ENCODE results near the gene KCNJ11. TPM values are rescaled to one million over a fixed set of nuclear protein-coding genes. Genes with fewer than 3 reads are reported as not detected.

KCNJ11 gene
- total RNA-seq, 2 experiments from 2014 or later, result 0.10 to 0.57 TPM

DNA sequence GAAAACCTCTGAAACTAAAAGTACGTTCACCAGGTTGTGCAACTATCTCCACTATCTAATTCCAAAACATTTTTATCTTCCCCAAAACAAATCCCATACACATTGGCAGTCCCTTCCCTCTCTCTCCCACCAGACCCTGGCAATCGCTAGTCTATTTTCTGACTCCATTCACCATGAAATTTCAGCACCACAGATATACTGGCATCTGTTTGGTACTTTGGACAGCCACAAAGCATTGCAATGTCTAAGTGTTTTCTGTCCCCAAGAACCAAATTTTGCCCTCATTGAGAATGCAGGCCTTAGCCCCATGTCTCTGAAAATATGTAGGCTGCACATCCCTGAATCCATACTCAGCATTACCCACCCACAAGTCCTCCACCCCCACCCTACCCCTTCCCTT, 28.0 kb upstream of the KCNJ11 start:
- CTCF ChIA-PET, result no interaction called here
- H3K9me3 Mint-ChIP-seq, result no peaks in the 10 kb centered on the region
- no peak for DNase-seq
- H3K27me3 Mint-ChIP-seq, result peaks cover 43% of the 10 kb centered on the region
- H3K36me3 Mint-ChIP-seq, result no peaks in the 10 kb centered on the region
- H3K4me3 Mint-ChIP-seq, result no peak overlapping the region
- POLR2A ChIA-PET, result no interaction called here
- no peak overlapping the region for H3K27ac Mint-ChIP-seq
- peaks cover 2% of the 10 kb centered on the region for H3K4me1 Mint-ChIP-seq (ENCODE audit: low read depth)
- intact Hi-C loops (cut with micrococcal nuclease), result no loop called here

DNA sequence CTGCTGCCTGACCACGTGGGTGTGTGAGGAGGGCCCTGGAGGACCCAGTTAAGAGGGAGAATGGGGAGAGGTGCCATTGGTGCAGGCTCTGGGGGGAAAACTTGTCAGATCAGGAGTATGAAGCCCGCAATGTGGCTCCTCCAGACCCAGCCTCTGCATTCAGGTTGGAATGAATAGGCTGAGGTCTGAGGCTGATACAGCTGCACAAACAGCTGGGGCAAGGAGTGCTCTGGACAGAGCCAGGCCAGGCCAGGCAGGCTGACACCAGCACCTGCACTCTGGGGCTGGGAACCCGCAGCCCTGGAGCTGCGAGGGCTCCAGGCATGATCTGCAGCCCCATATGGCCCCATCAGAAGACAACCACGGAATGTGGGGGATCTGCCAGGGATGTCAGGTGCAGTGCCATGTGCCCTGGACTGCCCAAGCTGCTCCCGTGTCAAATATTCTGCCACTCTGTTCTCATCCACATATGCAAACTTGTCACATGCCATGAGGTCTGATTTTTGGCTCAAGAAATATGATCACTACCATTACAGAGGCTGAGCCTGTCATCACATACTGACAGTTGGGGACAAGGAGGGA, 27.2 kb upstream of the KCNJ11 start:
- peaks cover 2% of the 10 kb centered on the region for H3K4me1 Mint-ChIP-seq (ENCODE audit: low read depth)
- intact Hi-C loops (cut with micrococcal nuclease), result no loop called here
- no peak overlapping the region for H3K4me3 Mint-ChIP-seq
- no peak overlapping the region for H3K27ac Mint-ChIP-seq
- ChIA-PET CTCF (no interaction called here), POLR2A (no interaction called here)
- peaks cover 40% of the 10 kb centered on the region for H3K27me3 Mint-ChIP-seq
- no peaks in the 10 kb centered on the region for H3K9me3 Mint-ChIP-seq
- no peak for DNase-seq
- H3K36me3 Mint-ChIP-seq, result no peaks in the 10 kb centered on the region

DNA sequence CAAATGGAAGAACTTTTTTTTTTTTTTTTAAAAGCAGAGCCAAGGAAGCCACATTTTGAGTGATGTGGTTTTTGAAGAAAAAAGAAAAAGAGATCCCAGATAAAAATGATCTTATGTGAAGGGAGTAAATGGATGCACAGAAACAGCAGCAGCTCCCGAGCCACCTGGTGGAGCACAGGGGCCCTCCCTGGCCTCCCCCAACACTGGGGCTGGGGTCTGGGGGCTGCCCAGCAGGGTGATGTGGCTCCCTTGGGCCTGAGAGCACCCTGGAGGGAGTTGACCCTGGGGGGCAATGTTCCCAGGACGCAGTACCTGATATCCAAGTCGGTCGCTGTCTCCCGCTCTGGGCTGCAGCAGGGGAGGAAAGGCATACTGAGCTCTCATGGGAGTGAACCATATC, 26.5 kb upstream of the KCNJ11 start:
- intact Hi-C loops (cut with micrococcal nuclease), result no loop called here
- no peak overlapping the region for H3K27ac Mint-ChIP-seq
- no peaks in the 10 kb centered on the region for H3K9me3 Mint-ChIP-seq
- H3K4me3 Mint-ChIP-seq, result no peak overlapping the region
- DNase-seq, result no peak
- CTCF ChIA-PET, result no interaction called here
- H3K4me1 Mint-ChIP-seq (ENCODE audit: low read depth), result peaks cover 2% of the 10 kb centered on the region
- POLR2A ChIA-PET, result no interaction called here
- H3K27me3 Mint-ChIP-seq, result peaks cover 38% of the 10 kb centered on the region
- no peaks in the 10 kb centered on the region for H3K36me3 Mint-ChIP-seq

DNA sequence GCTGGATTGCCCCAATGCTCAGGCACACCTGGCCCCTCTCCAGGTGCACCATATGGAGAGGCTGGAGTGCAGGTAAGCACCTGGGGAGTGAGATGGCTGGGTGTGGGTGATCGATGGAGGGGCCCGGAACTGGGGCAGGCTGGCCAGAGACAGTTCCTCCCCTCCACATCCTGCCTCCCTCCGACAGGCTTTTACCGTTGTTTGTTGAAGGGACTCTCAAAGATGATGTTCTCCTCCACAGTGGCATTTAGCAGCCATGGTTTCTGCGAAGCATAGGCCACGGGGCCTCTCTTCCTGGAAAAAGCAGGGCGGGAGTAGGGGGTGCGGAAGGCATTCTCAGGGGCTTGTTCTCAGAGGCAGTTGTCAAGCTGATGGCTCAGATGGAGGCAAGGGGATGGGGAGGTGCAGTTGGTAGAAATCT, 25.9 kb upstream of the KCNJ11 start:
- Mint-ChIP-seq H3K27me3 (peaks cover 32% of the 10 kb centered on the region), H3K9me3 (no peaks in the 10 kb centered on the region), H3K4me1 (ENCODE audit: low read depth) (peaks cover 2% of the 10 kb centered on the region), H3K4me3 (no peak overlapping the region), H3K27ac (no peak overlapping the region), H3K36me3 (no peaks in the 10 kb centered on the region)
- CTCF ChIA-PET, result no interaction called here
- intact Hi-C loops (cut with micrococcal nuclease), result no loop called here
- POLR2A ChIA-PET, result no interaction called here
- no peak for DNase-seq

DNA sequence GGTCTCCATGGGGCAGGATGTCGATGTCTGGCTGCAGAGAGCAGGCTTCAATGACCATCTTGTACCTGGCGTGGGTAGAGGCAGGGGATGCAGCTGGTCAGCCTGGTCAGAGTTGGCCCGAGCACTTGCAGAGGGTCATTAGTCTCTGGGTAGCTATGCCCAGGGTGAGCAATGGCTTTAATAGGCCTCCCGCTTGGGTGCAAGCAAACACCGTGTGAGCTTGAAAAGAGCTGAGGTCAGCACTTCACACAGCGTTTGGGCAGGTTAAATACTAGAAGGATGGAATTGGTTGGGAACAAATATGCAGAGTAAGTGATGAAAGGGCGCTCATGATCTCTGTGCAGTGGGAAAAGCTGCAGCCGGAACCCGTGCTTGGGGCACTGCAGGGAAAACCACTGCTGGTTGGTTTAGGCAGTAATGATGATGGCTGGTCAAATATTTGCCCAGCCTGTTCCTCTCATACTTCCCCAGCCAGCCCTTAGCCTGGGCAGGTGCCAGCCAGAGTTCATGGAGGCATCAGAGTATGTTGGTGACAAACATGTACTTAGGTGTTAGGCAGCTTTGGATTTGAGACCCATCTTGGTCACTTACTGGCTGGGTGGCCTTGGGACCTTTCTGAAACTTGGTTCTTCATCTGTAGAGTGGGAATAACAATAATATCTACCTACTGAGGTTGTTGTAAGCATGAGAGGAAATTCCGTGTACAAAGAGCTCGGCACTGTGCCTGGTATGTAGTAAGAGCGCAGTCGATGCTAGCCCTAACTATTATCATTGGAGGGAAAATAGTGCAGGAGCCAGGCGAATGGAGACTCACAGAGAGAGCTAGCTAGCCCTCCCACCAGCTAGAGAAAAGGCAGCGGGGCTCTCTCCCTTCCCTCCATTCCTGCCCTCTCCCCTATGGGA, 25.2 kb upstream of the KCNJ11 start:
- H3K9me3 Mint-ChIP-seq, result no peaks in the 10 kb centered on the region
- ChIA-PET POLR2A (no interaction called here), CTCF (no interaction called here)
- H3K4me3 Mint-ChIP-seq, result no peak overlapping the region
- no peak overlapping the region for H3K27ac Mint-ChIP-seq
- intact Hi-C loops (cut with micrococcal nuclease), result no loop called here
- peaks cover 2% of the 10 kb centered on the region for H3K4me1 Mint-ChIP-seq (ENCODE audit: low read depth)
- peaks cover 29% of the 10 kb centered on the region for H3K27me3 Mint-ChIP-seq
- no peak for DNase-seq
- H3K36me3 Mint-ChIP-seq, result no peaks in the 10 kb centered on the region

DNA sequence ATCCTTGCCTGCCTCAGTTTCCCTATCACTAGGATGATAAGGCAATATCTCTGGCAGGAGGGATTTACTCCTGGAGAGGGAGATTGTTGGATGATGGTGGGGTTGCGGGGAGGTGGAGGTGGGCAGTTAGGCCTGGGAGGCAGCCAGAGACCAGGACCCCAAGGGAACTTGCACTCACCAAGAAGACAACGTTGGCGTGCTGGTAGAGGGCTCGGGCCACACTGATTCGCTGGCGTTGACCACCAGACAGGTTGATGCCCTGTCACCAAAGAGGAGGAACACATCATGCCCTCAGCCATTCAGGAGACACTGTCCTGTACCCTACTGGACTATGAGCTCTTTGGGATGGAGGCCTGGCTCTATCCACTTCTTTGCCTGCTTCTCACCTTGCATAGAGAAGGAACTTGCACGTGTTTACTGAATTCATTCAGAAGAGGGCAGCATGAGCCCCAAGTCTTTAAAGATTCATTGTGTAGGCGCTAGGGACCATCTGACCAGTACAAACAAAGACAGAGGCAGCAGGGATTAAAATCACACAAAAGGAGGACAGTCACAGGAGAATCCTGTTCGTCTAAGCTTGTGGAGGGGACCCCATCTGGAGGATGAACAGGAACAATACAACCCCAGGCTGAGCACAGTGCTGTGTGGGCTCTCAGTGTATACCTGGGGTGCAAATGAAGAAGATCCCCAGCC, 24.2 kb upstream of the KCNJ11 start:
- no peak overlapping the region for H3K4me3 Mint-ChIP-seq
- H3K9me3 Mint-ChIP-seq, result no peaks in the 10 kb centered on the region
- DNase-seq, result no peak
- ChIA-PET POLR2A (no interaction called here), CTCF (no interaction called here)
- no peak overlapping the region for H3K27ac Mint-ChIP-seq
- H3K4me1 Mint-ChIP-seq (ENCODE audit: low read depth), result peaks cover 2% of the 10 kb centered on the region
- intact Hi-C loops (cut with micrococcal nuclease), result no loop called here
- H3K27me3 Mint-ChIP-seq, result peaks cover 20% of the 10 kb centered on the region
- no peaks in the 10 kb centered on the region for H3K36me3 Mint-ChIP-seq

DNA sequence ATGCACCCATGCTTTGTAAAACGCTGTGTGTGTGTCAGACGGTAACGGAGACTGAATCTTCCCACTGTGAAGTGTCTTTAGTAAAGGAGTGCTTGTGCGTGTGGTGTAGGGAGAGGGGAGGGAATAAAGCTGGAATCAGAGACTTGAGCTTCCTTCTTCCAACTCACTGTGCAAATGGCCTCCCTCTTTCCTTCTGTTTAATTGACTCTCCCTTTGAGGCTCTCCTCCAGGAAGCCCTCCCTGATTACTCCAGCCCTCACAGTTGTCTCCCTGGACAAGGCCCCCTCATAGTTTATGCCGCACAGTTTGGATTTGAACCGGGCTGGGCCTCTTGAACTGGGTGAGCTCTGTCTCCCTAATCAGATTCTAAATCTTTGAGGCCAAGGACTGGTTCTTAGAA, 23.0 kb upstream of the KCNJ11 start:
- Mint-ChIP-seq H3K4me3 (no peak overlapping the region), H3K27ac (no peak overlapping the region), H3K36me3 (no peaks in the 10 kb centered on the region), H3K9me3 (no peaks in the 10 kb centered on the region), H3K4me1 (ENCODE audit: low read depth) (peaks cover 2% of the 10 kb centered on the region), H3K27me3 (peaks cover 12% of the 10 kb centered on the region)
- DNase-seq, result no peak
- CTCF ChIA-PET, result interaction anchor here (1.0 kb wide), 1 partner anchor 27 kb away, joined by 3 read pairs; no protein-coding TSS in a partner anchor
- intact Hi-C loops (cut with micrococcal nuclease), result no loop called here
- POLR2A ChIA-PET, result no interaction called here

DNA sequence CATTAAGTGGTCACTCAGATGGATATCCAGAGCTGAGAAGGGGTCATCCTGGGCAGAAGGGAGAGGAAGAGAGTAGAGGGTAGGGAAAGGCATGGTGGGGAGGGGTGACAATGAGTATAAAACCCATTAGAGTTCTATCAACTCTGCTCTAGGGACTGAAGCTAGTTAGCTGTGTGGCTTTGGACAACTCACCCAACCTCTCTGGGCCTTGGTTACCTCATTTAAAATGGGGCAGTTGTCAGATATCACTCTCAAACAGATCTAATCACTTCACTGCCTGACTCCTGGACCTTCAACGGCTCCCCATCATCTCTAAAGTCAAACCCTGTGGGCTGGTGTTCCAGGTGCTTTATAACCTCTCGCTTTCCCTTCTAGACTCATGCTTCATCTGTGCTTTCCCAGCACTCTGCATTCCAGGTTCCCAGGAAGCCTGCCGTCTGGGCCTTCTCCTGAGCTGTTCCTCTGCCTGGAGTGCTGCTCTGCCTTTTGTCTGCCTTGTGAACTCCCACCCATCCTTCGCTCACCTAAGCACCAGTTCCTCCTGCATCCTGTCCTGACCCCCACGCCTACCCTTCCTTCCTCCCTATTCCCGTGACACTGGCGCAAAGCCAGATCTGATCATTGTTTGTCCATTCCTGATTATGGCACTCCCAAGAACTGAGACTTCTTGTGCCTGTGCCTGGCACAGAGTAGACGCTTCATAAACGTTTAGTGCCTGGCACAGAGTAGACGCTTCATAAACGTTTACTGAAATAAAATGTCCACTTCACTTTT, 22.3 kb upstream of the KCNJ11 start:
- ChIA-PET CTCF (interaction anchor here (1.0 kb wide), 1 partner anchor 27 kb away, joined by 3 read pairs; no protein-coding TSS in a partner anchor), POLR2A (no interaction called here)
- H3K9me3 Mint-ChIP-seq, result no peaks in the 10 kb centered on the region
- H3K4me1 Mint-ChIP-seq (ENCODE audit: low read depth), result peaks cover 2% of the 10 kb centered on the region
- H3K27me3 Mint-ChIP-seq, result peaks cover 9% of the 10 kb centered on the region
- H3K27ac Mint-ChIP-seq, result no peak overlapping the region
- no peak overlapping the region for H3K4me3 Mint-ChIP-seq
- no peaks in the 10 kb centered on the region for H3K36me3 Mint-ChIP-seq
- no peak for DNase-seq
- intact Hi-C loops (cut with micrococcal nuclease), result no loop called here

DNA sequence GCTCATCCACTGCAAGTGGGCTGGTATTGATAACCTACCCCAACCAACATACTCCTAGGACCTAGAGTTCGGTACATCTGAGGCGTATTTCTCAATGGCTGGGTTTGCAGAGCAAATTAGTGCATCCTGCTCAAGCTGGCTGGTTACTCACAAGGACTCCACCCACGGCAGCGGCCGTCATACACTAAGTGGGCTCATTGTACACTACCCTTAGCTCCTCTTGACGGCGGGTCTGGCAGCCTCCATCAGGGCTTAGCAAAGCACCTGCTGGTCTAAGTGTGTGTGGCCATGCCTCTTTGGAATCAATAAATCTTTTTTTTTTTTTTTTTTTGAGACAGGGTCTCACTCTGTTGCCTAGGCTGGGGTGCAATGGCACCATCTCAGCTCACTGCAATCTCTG, 20.2 kb upstream of the KCNJ11 start:
- Mint-ChIP-seq H3K4me1 (ENCODE audit: low read depth) (no peaks in the 10 kb centered on the region), H3K36me3 (no peaks in the 10 kb centered on the region), H3K9me3 (no peaks in the 10 kb centered on the region), H3K27ac (no peak overlapping the region), H3K27me3 (peaks cover 4% of the 10 kb centered on the region), H3K4me3 (no peak overlapping the region)
- DNase-seq, result no peak
- POLR2A ChIA-PET, result interaction anchor here (0.6 kb wide), 1 partner anchor 149 kb away, joined by 3 read pairs; no protein-coding TSS in a partner anchor
- intact Hi-C loops (cut with micrococcal nuclease), result no loop called here
- CTCF ChIA-PET, result interaction anchor here (1.4 kb wide), 1 partner anchor 25 kb away, joined by 3 read pairs; no protein-coding TSS in a partner anchor

DNA sequence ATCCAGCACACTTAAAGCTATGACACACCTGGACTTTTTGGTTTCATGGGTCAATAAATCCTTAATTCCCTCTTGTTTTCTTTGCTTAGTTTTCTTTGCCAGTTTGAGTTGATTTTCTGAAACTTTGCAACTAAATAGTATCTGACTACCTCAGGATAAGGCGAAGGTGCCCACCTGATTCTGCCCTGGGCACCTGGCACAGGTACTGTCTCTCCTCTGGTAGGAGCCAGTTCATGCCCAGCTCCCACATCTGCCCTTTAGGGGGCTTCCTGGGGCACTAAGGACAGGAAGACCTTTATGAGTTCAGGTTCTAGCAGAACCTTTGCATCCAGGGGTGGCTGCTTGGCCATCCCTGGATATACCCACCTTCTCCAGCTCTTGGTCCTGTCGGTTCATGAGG, 19.6 kb upstream of the KCNJ11 start:
- Mint-ChIP-seq H3K4me3 (no peak overlapping the region), H3K27me3 (no peaks in the 10 kb centered on the region), H3K4me1 (ENCODE audit: low read depth) (no peaks in the 10 kb centered on the region), H3K9me3 (no peaks in the 10 kb centered on the region), H3K36me3 (no peaks in the 10 kb centered on the region), H3K27ac (no peak overlapping the region)
- intact Hi-C loops (cut with micrococcal nuclease), result no loop called here
- CTCF ChIA-PET, result interaction anchor here (1.4 kb wide), 1 partner anchor 24 kb away, joined by 3 read pairs; no protein-coding TSS in a partner anchor
- POLR2A ChIA-PET, result no interaction called here
- DNase-seq, result no peak

DNA sequence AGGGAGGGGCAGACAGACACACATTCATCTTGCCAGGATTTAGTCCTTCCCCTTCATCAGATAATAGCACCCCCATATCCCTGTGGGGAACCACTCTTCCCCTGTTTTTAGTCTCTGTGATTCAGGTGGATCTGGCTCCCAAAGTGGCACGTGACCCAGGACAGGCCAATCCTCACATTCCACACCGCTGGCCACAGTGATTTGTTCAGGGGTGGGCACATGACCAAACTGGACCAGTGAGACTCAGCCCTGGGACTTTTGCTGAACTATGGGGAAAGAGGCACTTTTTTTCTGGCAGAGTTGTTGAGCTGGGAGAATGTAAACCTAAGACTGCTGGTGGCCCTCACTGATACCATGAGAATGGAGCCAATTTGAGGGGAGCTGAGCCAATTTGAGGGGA, 19.1 kb upstream of the KCNJ11 start:
- DNase-seq, result no peak
- H3K4me1 Mint-ChIP-seq (ENCODE audit: low read depth), result no peaks in the 10 kb centered on the region
- ChIA-PET POLR2A (no interaction called here), CTCF (no interaction called here)
- H3K27ac Mint-ChIP-seq, result no peak overlapping the region
- H3K36me3 Mint-ChIP-seq, result no peaks in the 10 kb centered on the region
- H3K9me3 Mint-ChIP-seq, result no peaks in the 10 kb centered on the region
- H3K4me3 Mint-ChIP-seq, result no peak overlapping the region
- H3K27me3 Mint-ChIP-seq, result no peaks in the 10 kb centered on the region
- intact Hi-C loops (cut with micrococcal nuclease), result no loop called here

DNA sequence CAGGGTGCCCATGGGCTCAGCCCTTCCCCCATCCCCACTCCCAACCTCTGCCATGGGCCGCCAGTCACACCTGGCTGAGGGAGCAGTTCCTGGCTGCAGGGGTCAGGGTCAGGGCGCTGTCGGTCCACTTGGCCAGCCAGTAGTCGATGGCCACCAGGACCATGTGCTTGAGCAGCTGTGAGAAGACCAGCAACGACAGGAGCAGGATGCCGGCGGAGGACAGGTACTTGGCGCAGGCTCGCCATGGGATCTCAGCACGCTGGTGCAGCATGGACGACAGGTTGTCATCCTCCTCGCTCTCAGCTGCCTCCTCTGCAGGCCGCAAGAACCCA, 18.3 kb upstream of the KCNJ11 start:
- no peaks in the 10 kb centered on the region for H3K36me3 Mint-ChIP-seq
- no peaks in the 10 kb centered on the region for H3K27me3 Mint-ChIP-seq
- H3K4me1 Mint-ChIP-seq (ENCODE audit: low read depth), result no peaks in the 10 kb centered on the region
- ChIA-PET POLR2A (no interaction called here), CTCF (no interaction called here)
- H3K27ac Mint-ChIP-seq, result no peak overlapping the region
- intact Hi-C loops (cut with micrococcal nuclease), result no loop called here
- H3K4me3 Mint-ChIP-seq, result no peak overlapping the region
- no peak for DNase-seq
- no peaks in the 10 kb centered on the region for H3K9me3 Mint-ChIP-seq
